ENCODE data around the gene SI.

DNA sequence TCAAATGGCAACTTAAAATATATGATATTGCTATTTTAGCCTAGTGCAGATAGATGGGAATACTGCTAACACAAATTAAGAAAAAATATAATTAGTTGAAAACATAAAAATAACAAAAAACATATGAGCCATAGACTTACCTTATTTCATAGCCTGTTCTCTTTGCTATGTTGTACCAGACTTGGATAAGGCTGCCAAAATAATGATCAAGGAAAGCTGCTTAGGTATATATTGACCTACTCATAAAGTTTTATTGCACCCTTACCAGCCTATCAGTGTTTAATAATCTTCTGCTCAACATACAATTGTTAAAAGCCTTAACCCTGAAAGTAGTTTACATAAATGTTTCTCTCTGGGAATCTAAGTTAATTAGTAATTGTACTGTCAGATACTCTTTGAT lies at the start of gene SI:
- no peak for TF ChIP-seq CTCF (IDR thresholded peaks at IDR 0.05)
- no peak for TF ChIP-seq POLR2A (IDR thresholded peaks at IDR 0.05)

All from uterus (tissue), 2 donors.